HS-5 (cell line): ENCODE results near the gene GLCE.

Experiments used
- DNase-seq: peaks from one replicate; pipeline ENCODE4 v3.0.0-alpha.2; 2012; ENCODE audit warnings: low read depth

Gene GLCE

DNA sequence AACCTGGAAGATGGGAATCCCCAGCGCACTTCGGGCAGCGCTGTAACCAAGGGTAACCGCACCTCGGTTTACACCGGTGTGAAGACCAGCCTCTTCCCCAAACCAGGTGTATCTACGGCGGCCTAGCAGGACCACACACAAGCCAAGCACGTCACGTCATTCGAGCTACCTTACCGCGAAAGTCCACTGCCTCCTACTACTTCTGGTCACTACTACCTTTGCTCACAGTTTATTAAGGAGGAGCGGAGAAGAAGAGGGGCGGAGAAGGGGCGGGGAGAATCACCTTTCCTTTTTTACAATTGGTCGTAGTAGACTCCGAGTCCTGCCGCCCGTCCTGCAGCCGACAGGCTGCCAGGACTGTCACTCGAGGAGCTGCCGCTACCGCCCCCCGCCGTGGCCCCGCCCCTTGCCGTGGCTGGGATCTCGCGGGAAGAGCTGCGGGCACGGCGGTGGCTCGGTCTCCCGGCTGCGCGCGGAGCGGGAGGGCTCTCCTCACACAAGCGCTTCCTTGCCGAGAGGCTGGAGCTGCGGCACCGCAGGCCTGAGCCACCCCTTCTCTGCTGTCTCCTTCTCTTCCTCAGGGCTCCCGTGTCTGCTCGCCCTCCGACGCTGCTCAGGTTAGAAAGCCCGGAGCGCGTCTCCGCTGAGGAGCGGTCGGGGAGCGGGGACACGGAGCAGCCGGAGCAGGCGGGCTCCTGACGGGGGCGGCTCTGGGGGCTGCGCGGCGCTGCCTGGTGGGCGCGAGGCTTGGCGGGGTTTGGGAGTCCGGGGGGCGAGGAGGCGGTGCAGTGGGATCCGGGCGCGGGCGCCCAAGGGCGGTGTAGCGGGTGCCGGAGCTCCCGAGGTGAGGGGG is at the start of gene GLCE:
Gene GLCE, plus strand, starts transcription at position 495 of the 853 bp plus-strand sequence. CDS start 95,172 bp downstream, outside the sequence.
- peak; percentile 75 for DNase-seq

DNA sequence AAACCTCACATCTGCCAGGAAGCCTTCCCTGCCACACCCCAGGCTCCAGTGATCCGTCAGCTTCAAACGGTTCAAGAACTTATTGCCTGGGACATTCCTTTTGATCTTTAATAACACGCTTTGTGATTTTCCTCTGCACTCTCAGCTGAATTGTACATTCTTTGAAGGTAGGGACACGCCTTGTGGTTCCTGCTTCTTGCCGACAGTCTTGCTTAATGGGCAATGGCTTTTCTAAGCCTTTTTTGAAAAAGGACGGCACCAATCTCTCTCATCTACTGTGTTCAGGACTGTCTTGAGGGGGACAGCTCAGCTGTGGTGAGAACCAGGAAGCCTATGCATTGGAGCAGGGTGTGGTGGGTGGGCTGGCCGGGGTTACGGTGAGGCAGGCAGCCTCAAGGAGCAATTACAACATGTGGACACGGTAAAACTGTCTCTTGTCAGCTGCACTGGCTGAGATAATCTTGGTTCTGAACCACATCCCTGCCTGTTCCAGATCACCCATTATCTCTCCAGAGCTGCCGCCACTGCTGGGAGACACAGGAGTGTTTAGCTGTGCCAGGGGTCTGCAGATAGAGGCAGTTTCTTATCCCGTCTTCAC is 46.0 kb upstream of the GLCE start:
- no peak for DNase-seq

DNA sequence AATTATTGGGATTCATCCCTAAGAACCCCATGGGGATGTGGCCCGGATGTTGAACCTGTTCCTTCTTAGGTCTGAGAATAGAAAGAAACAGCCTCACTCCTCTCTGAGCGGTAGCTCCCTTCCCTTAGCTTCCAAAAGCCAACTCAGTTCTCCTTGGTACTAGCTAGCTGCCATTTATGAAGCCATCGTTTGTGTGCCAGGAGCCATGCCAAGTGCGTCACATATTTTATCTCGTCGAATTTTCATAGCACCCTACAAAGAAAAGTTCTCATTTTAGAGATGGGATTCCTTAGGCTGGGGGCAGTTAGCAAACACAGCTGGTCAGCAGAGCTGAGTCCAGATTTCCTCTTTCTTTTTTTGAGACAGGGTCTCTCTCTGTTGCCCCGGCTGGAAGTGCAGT is 45.4 kb upstream of the GLCE start:
- DNase-seq: no peak

DNA sequence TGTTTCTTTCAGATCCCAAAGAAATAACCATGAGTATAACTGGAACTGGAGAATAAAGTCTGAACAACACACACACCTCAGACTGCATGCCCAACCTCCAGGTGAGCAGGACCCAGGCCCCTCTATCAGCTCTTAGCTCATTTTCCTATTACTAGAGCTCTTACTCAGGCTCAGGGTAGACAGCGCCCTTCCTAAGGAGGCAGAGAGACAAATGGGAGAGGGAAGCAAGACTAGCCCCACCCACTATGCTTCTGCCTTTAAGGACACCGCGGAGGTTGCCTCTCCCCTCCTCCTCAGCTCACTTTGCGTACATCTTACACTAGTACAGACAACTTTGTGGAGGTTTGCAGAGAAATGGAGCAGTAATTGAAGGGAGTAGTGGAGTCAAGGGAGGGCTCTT is 44.0 kb upstream of the GLCE start:
- DNase-seq: no peak

DNA sequence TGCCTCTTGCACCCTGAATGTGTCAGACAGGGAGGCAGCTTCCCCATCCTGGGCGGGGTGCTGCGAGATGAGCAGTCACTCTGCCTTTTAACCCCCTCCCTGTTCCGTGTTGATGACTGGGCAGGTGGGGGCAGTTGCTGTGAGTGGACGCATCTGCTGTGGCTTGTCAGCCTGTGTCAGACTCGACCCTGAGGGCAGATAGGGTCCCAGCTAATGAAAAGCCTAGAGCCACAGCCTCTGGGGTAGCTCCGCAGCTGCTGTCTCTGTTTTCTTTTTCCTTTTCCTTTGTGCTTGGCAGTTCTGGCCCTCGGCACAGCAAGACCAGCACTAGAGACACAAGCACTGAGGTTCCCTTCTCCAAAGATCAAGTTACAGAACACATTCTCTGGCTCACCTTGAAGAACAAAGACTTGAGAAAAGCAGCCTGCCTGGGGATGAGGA is 43.0 kb upstream of the GLCE start:
- no peak for DNase-seq

DNA sequence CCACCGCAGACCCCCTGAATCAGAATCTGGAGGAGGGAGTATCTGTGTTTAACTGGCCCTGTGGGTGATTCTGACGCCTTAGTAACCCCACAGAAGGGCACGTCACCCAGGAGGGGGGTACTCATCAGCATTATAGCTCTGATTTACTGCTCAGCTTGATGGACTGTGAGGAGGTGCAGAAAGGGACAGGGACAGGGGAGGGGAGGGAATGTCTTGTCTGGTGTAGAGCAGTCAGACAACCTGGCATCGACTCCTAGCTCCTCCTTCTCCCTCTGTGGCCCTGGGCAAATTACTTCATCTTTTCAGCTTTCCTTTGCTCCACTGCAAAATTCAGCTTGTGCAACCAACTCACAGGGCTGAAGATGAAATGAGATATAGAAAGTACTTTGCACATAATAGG is 42.3 kb upstream of the GLCE start:
- DNase-seq: no peak

DNA sequence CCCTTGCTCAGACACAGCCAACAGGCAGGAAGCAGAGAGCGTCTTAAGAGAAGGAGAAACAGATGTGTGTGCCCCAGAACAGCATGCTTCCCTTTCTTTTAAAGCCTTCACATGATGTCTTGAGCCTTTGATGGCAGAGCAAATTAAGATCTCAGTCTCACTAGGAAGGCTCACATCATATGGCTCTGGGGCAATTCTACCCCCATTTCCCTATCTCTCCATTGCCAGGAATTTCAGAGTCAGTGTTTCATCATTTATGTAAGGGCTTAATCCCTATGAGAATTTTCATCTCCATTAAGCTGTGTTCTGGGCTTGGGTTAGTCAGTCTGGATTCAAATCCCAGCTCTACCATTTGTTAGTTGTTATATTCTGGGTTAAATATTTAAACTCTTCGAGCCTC is 41.4 kb upstream of the GLCE start:
- DNase-seq: no peak

DNA sequence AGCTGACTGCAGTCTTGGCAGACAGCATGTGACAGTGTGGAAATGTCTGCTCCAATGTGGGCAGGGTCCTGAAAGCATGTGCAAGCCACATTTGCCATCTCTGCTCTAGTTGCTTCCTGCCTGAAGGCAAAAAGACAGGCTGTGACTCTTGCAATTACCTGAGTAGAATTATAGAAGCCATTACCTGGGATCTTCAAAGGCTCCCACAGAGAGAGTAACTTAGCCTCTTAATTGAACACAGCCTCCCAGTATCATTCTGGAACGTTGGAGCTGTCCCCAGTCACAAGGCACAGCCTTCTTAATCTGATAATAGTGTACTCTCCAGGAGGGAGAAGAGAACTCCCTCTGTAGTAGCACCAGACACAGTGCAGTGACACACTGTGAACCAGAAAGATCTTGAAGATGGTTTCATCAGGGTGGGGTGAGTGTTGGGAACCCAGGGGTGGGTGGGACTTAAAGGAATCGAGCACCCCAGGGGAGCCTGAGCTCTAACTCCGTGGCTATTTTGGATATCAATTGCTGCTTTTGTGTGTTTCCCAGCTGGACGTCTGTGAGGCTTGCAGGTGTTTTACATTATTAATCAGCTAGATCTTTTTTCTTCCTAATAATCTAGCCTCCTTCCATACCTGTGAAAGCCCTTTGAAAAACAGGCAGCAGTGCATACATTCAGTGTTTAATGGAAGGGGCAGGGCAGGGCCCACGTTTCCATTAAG is 40.6 kb upstream of the GLCE start:
- no peak for DNase-seq

DNA sequence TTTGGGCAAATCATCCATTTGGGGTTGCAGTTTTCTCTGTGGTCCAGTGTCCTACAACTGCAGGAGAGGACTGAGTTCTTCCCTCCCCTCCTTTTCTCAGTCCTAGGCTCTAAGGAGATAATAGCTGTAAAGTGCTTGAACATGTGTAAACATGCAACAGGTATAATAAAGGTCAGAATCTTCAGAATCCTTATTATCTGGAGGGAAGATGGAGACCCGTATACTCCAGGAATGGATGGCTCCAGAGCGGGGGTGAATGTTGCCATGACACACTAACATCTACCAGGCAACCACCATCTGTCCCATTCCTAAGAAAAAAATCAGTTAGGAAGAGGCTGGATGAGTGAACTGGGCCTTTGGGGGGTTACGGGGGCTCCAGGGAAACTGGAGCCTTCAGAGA is 39.7 kb upstream of the GLCE start:
- no peak for DNase-seq

DNA sequence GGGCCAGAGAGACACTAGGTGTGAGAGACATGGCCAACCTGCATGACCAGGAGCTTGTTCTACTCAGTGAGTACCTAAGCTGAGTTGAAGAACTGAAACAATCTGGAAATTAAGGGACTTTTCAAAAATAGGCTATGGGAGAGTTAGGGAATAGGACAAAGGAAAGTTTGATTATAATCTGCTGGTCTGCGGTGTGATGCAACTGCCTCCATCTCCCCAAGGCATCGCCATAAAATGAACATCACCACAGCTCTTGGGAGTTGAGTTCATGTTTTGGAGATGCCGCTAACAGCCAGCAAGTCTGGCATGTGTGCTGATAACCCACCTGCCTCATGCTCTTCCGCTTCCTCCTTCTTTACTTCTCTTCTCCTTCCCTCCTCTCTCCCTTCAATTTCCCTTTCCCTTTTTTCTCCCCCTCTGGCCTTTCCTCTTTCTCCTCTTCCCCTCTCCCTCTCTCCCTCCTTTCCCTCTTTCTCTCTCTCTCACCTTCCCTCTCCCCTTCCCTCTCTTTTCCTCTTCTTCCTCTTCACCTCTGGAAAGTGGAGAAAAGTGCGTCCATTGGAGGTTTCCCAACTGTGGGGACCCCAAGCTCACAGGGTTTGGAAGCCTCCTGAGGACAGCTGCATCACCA is 39.1 kb upstream of the GLCE start:
- no peak for DNase-seq

DNA sequence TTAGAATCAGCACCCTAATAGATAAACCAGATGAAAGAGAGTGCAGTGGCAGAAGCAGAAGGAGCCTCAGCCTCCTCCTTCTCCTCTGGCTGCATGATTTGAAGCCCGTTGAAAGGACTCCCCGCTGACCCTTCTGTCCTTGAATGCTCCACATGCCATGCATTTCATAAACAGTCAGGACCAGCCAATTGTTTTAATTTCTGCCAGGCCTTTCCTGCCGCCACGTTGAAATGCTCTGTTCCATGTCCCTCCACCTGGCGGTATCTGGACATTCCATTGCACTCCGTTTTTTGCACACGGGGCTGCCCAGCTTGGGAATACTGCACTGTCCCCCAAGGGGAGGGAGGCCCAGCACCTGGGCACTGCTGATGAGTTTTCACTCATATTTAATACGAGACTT is 35.2 kb upstream of the GLCE start:
- no peak for DNase-seq

DNA sequence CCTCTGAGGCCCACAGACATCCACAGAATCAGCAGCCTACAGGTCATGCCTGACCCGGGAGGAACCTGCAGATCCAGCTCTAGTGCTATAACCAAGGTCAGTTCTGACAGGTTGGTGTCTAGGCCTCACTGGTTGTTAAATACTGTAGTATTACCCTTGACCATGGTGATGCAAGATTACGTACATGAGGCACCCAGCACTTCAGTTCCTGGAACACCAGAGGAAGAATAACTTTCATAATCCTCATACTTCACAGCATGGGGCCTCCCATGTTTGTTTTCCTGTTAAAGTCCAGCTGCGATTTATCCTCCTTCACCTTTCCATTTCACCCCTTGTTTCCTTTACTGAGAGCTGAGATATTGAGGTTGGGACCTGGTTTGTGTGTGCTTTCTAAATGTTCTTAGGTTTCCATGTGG is 34.4 kb upstream of the GLCE start:
- no peak for DNase-seq

DNA sequence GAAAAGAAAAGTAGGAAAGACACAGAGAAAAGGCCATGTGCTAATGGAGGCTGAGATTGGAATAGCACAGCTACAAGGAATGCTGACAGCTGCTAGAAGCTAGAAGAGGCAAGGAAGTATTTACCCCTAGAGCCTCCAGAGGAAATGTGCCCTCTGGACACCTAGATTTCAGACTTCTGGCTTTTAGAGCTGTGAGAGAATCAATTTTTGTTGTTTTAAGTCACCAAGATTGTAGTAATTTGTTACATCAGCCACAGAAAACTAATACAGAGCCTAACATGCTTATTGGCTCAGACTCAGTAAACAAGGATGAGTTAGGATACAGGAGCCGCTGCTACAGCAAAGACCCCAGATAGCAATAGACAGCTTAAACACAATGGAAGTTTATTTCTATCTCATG is 33.1 kb upstream of the GLCE start:
- no peak for DNase-seq

DNA sequence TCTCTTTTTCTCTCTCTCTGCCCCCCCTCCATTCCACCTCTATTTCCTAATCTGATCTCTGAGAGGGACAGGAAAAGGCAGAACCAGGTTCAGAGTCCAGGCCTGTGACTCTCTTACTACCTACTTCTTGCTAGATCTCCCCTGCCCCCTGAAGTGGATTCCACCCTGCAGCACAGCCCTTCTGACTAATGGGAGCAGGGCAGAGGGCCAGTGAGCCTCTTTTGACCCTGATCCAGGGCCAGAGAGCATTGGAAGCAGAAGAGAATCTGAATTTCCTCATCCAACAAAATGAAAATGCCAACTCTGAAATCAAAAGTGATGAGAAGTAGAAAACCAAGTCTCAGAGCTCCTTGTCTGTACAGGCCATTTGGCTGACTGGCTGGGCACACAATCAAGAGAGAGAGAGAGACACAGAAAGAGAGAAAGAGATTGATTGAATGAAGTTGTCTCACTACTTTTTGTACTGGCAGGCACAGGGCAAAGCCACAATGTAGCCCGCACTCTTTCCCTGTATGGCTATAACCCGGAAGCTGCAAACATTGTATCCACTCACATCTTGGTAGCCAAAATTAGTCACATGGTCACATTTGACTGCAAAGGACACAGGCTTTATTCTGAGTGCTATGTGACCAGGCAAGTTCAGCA is 31.6 kb upstream of the GLCE start:
- no peak for DNase-seq

DNA sequence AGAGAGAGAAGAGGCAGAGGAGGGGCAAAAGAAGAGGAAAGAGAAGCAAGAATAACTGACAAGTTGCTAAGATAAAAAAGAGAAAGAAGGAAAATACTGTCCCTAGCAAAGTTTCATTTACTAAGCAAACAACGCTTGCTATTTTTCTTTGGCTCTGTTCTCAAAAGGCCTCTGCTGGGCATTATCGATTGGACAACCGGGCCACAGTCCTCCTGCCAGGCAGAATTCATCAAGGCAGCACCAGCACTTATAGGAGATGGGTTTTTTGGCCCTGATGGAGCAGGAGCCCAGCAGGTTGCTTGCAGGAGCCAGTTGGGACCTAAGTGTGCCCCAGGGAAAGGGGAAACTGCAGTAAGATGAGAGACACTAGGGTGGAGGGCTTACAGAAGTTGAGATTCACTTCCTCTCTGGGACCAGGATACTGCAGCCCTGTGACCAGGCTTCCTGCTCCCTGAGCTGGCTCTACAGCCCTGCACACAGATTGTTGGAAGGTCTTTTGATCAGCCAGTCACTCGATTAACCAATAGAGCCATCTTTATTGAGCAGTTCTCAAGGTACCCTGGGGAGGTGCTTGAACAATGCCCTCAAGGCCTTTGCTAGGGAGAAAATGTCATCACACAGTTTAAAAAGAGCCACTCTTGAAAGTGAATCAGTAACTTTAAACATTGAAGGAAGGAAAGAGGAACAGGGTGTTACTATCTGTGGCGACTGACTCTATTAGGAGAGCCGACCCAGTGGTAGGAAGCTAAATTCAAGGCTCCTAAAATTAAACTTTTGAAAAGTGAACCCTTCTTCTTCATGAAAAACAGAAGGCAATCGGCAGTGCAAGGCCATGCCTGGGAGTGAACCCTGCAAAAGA is 28.8 kb upstream of the GLCE start:
- no peak for DNase-seq

DNA sequence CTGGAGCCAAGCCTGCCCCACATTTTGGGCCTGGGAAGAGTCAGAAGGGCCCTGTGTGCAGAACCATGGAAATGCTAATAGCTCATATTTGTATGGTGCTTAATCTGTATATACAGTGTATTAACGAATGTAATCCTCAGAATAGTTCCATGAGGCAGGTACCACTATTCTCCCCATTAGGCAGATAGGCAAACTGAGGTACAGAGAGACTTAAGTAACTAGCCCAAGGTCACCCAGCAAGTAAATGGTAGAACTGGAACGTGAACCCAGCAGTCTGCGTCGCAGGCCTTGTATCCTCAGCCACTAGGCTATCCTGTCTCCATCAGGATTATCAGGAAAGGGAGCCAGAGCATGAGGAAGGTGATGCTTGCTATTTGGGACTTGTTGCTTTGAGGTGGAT is 28.0 kb upstream of the GLCE start:
- DNase-seq: no peak

DNA sequence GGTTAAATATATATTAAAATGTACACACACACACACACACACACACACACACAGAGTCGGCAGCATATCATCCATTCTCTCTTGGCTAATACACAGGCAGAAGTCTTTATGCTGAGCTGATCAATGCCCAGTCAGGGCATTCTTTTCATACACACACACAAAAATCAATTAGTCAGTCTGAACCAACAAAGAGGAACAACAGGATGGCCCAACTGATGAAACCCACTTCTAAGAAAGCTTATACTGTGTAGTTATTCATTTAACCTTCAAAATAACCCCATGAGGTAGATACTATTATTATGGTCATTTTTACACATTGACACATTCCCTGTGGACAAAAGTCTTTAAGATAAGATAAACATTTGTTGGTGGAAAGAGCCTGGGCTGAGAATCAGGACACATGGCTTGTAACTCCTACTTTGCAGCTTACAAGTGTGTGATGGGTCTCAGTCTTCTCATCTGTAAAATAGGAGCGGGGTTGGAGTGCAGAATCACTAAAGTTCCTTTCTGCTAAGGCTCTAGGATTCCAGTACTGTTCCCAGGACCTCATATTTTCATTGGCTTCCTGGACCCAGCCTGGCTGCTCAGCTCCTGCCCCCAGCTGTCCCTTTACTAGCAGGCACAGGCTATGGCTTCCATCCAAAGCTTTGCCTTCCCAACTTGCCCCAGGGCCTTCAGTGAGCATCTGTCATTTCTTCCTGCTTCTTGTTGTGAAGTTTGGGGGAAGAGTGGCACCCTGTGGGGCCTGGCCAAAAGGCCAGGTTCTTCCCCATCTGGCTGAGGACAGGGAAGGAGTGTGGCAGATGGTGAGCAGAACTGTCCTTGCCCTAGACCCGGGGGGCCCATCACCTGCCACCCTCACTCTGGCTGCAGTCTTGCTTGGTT is 27.2 kb upstream of the GLCE start:
- DNase-seq: no peak

DNA sequence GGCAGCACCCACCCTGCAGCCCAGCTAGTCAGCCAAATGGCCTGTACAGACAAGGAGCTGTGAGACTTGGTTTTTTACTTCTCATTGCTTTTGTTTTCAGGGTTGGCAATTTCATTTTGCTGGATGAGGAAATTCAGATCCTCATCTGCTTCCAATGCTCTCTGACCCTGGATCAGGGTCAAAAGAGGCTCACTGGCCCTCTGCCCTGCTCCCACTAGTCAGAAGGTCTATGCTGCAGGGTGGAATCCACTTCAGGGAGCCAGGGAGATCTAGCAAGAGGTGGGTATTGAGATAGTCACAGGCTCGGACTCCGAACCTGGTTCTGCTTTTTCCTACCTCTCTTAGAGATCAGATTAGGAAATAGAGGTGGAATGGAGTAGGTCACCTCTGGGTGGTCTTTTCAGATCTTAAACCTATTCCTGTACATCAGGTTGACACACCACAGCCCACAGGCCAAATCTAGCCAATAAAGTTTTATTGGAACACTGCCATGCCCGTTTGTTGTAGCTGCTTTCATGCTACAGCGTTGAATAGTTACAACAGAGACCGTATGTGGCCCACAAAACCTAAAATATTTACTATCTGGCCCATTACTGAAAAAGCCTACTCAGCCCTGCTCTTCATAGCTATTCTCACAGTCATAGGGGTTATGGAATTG is 26.4 kb upstream of the GLCE start:
- DNase-seq: no peak

DNA sequence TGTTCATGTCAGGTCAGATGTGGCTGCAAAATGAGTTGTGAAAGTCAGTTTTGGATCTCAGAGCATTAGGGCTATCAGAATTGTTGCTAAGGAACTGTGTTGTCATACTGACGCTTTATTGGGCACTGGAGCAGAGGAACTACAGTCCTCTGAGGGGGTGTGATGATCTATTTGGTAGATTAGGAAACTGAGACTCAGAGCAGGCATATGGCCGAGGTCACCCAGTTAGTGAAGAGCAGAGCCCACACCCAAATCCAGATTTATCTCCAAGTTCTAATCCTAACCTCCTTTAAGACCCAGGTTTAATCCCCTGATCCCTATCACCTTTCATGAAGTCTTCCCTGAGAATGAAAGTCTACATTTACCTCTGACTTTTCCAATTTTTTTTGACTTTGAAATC is 25.6 kb upstream of the GLCE start:
- DNase-seq: no peak

DNA sequence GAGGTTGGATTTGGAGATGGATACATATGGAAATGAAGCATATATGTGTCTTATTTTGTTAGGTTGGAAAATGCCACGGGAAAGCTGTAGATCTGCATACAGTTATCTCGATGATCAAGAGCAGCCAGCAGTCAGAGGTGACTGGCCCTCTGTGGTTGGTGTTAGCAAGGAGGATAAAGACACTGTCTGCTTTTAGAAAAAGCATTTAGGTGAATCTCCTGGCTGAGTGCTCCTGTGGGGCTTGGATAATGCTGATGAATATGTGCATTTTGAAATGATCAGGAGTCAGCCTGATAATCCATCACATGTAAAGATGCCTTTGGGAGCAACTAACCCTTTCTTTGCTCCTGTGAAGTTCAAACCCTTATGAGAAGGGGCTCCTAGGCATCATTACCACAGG is 24.9 kb upstream of the GLCE start:
- DNase-seq: no peak
